Esophagus (tissue), 2 donors: Measurements from ENCODE around the gene SFTPD. TPM values are rescaled to one million over a fixed set of nuclear protein-coding genes. Genes with fewer than 3 reads are reported as not detected.
"Not testable (repeated sequence)": the region's sequence is repeated elsewhere in the genome, so short reads cannot be mapped to it uniquely, and the experiment has no call there.

Source experiments
- H3K27ac ChIP-seq, 2 donors: one replicate each; pipeline ENCODE4 v1.5.1; 2013; ENCODE audit warnings: low read depth in 2 of 2, mild to moderate bottlenecking in 2 of 2, inconsistent platforms in 1 of 2, low read length in 1 of 2, moderate library complexity in 1 of 2
- H3K27me3 ChIP-seq, 2 donors: one replicate each; pipeline ENCODE4 v1.6.1; 2013; ENCODE audit warnings: low read length in 2 of 2, control low read depth in 1 of 2, mild to moderate bottlenecking in 1 of 2; ENCODE audit not compliant: insufficient read depth in 2 of 2, control insufficient read depth in 1 of 2
- H3K36me3 ChIP-seq, 2 donors: one replicate each; pipeline ENCODE4 v1.6.1; 2013; ENCODE audit warnings: low read length in 1 of 2; ENCODE audit not compliant: control insufficient read depth in 2 of 2, insufficient read depth in 2 of 2
- H3K4me1 ChIP-seq, 2 donors: one replicate each; pipeline ENCODE4 v1.6.1; 2013; ENCODE audit warnings: low read length in 1 of 2; ENCODE audit not compliant: control insufficient read depth in 2 of 2, insufficient read depth in 2 of 2
- H3K4me3 ChIP-seq, 2 donors: one replicate each; pipeline ENCODE4 v1.5.1; 2013; ENCODE audit warnings: low read length in 2 of 2, mild to moderate bottlenecking in 2 of 2, low read depth in 1 of 2, moderate library complexity in 1 of 2
- H3K9me3 ChIP-seq, 2 donors: one replicate each; pipeline ENCODE4 v1.6.1; 2013; ENCODE audit warnings: mild to moderate bottlenecking in 2 of 2, low read depth in 1 of 2, low read length in 1 of 2, moderate library complexity in 1 of 2; ENCODE audit not compliant: control insufficient read depth in 2 of 2, insufficient read depth in 1 of 2
- WGBS, 2 donors: extraction: QIAGEN DNeasy Blood & Tissue Kit; methylation state at CpG; one replicate each; pipeline ENCODE4 v1.1.7; 2013; 5-methylcytosine and 5-hydroxymethylcytosine counted together
- polyA plus RNA-seq, 2 donors: library from polyadenylated mRNA; stranded (reverse); fragments of 200-250 nt; gene quantifications; one replicate each; pipeline ENCODE4 v1.2.3, GENCODE V29; 2013
- donor health status: healthy with polysubstance abuse.
- donor health status: Bipolar disorder and iron deficiency.

SFTPD gene
- polyA plus RNA-seq, result 1 to 10 TPM in 1 of 2 donors, under 1 TPM in 1; 0.79 to 1.3 TPM

DNA sequence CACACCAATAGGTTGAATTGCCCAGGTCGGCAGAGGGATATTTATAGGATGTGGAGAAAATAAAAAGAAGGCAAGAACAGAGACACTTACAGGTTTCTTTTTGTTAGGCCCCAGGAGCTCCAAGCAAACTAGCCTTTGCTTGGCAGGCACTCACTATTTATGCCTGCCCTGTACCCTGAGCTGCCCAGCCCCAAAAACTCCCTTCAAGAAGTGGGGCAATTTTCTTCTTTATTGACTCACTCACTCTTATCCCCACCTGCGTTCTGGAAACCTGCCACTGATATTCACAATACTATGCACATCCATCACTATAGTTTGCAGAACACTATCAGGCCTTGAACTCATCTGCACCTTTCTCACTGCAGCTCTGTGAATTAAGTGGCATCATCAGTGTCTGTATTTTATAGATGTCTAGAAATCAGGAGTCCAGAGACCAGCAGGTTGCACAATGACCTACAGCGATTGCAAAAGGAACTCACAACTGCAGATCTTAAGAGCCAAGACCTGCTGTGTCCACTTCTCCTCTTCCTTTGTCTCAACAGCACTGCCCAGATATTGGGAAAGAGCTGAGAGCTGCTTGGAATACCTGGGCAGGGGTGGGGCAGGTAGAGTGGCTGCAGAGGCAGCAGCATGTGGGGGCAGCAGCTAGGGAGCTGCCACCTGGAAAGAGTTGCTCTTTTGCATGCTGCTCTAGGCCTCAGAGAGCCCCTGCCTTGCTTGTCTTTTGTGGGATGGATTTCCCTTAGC is at the start of gene SFTPD:
Gene SFTPD (minus strand): TSS at position 130 of the 747 bp plus-strand sequence. CDS start 2,446 bp downstream, outside the sequence.
- Histone ChIP-seq H3K27me3 (peaks cover 0 to 3% of the 10 kb centered on the region in 2 donors), H3K4me1 (no peaks in the 10 kb centered on the region), H3K36me3 (no peaks in the 10 kb centered on the region), H3K27ac (no peak within 1 kb of the TSS), H3K4me3 (no peak within 1 kb of the TSS), H3K9me3 (peaks cover 3 to 12% of the 10 kb centered on the region in 2 donors)
- 55 to 71% methylated on average over 3 of the region's 3 CpGs for WGBS, 2 donors

- Histone ChIP-seq H3K27ac (no peak overlapping the region), H3K4me3 (no peak overlapping the region), H3K36me3 (no peaks in the 10 kb centered on the region), H3K27me3 (no peaks in the 10 kb centered on the region), H3K9me3 (no peaks in the 10 kb centered on the region), H3K4me1 (peaks cover 2% of the 10 kb centered on the region in 2 donors)
- WGBS, 2 donors, result 20 to 29% methylated on average over 1 of the region's 1 CpG
Measured at GRCh38 chr10:79995979-79996634, 47.2 kb upstream of the SFTPD start.

- Histone ChIP-seq H3K36me3 (no peaks in the 10 kb centered on the region), H3K27me3 (no peaks in the 10 kb centered on the region), H3K4me3 (no peak overlapping the region), H3K4me1 (peaks cover 2% of the 10 kb centered on the region in 2 donors), H3K9me3 (no peaks in the 10 kb centered on the region), H3K27ac (no peak overlapping the region)
- 69 to 85% methylated on average over 5 of the region's 5 CpGs for WGBS, 2 donors
Measured at GRCh38 chr10:79994556-79994955, 45.7 kb upstream of the SFTPD start.

DNA sequence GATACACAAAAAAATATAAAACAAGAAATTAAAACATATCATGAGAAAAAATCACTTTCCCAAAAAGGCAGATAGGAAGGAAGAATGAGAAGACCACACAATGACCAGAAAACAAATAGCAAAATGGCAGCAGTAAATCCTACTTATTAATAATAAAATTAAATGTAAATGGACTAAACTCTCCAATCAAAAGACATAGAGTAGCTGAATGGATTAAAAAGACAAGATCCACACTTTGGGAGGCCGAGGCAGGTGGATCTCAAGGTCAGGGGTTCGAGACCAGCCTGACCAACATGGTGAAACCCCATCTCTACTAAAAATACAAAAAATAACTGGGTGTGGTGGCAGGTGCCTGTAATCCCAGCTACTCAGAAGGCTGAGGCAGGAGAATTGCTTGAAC is 39.3 kb upstream of the SFTPD start:
- not testable (repeated sequence) for H3K4me1 ChIP-seq, H3K27ac ChIP-seq, H3K36me3 ChIP-seq, H3K4me3 ChIP-seq, H3K27me3 ChIP-seq, H3K9me3 ChIP-seq
- WGBS, 2 donors, result 78 to 87% methylated on average over 2 of the region's 2 CpGs

DNA sequence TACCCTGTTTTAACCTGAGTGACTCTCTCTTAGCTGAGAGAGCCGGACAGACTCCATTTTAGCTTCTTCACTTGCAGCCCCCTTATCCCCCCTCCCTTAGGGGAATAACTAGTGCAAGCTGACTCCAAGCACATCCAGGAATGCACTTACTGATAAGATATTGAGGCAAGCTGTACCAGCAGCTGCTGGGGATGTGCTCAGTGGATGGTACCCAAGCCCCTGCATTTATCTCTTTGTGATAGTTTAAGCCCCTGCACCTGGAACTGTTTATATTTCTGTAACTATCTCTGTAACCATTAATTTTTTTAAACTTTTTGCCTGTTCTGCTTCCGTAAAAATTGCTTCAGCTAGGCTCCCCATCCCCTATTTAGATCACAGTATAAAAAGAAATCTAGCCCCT is 37.8 kb upstream of the SFTPD start:
- WGBS, 2 donors, result 74 to 83% methylated on average over 2 of the region's 2 CpGs
- not testable (repeated sequence) for H3K36me3 ChIP-seq, H3K9me3 ChIP-seq, H3K4me3 ChIP-seq, H3K27me3 ChIP-seq, H3K27ac ChIP-seq, H3K4me1 ChIP-seq

- no peak overlapping the region for H3K27ac ChIP-seq
- no peak overlapping the region for H3K4me3 ChIP-seq
- peaks cover 0 to 2% of the 10 kb centered on the region in 2 donors for H3K4me1 ChIP-seq
- 74 to 78% methylated on average over 3 of the region's 3 CpGs for WGBS, 2 donors
- H3K9me3 ChIP-seq, result no peaks in the 10 kb centered on the region
- H3K36me3 ChIP-seq, result no peaks in the 10 kb centered on the region
- H3K27me3 ChIP-seq, result no peaks in the 10 kb centered on the region
Measured at GRCh38 chr10:79985481-79986072, 36.7 kb upstream of the SFTPD start.

GRCh38 chr10:79984851-79985250 is 35.9 kb upstream of the SFTPD start:
- no peaks in the 10 kb centered on the region for H3K27me3 ChIP-seq
- H3K27ac ChIP-seq, result no peak overlapping the region
- no peaks in the 10 kb centered on the region for H3K9me3 ChIP-seq
- no peaks in the 10 kb centered on the region for H3K36me3 ChIP-seq
- no peak overlapping the region for H3K4me3 ChIP-seq
- 36 to 52% methylated on average over 9 of the region's 9 CpGs for WGBS, 2 donors
- peaks cover 0 to 2% of the 10 kb centered on the region in 2 donors for H3K4me1 ChIP-seq

- no peaks in the 10 kb centered on the region for H3K36me3 ChIP-seq
- no peak overlapping the region for H3K4me3 ChIP-seq
- WGBS, 2 donors, result 53 to 60% methylated on average over 40 of the region's 40 CpGs
- peaks cover 0 to 2% of the 10 kb centered on the region in 2 donors for H3K4me1 ChIP-seq
- no peaks in the 10 kb centered on the region for H3K9me3 ChIP-seq
- H3K27ac ChIP-seq, result no peak overlapping the region
- H3K27me3 ChIP-seq, result no peaks in the 10 kb centered on the region
Measured at GRCh38 chr10:79983286-79983909, 34.5 kb upstream of the SFTPD start.

DNA sequence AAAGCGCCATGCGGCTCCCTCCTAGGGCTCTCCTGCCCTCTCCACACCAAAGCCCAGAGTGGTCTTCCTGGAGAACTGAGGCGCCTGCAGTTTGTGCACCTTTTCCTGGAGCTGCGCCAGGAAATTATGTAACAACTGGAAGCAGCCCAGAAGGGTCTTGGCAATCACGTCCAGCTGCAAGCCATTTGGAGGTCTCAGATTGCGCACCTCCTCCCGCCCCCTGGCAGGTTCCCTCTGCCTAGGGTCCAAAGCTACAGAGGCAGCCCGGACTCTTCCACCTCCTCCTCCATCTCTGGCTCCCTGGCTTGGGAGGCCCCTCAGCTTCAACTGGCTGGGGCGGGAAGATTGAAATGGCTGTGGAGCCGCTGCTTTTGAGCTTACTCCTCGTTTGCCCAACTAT is 34.0 kb upstream of the SFTPD start:
- WGBS, 2 donors, result 43 to 50% methylated on average over 11 of the region's 11 CpGs
- Histone ChIP-seq H3K36me3 (no peaks in the 10 kb centered on the region), H3K4me3 (no peak overlapping the region), H3K9me3 (no peaks in the 10 kb centered on the region), H3K27ac (no peak overlapping the region), H3K27me3 (no peaks in the 10 kb centered on the region), H3K4me1 (peaks cover 0 to 2% of the 10 kb centered on the region in 2 donors)
